ENCODE measurements around the gene KCTD21.
"Not testable (repeated sequence)": the region's sequence is repeated elsewhere in the genome, so short reads cannot be mapped to it uniquely, and the experiment has no call there.

GRCh38 chr11:78175862-78176261 lies 12.6 kb downstream of the KCTD21 start:
- not testable (repeated sequence) for TF ChIP-seq ZNF274 (IDR thresholded peaks at IDR 0.05; ENCODE audit: low read depth, low read length); SUZ12 (IDR thresholded peaks at IDR 0.05; ENCODE audit: extremely low read depth, insufficient read depth, insufficient read length); YY1 (IDR thresholded peaks at IDR 0.05; ENCODE audit: insufficient read depth, insufficient read length)
